Endometrial microvascular endothelial cells (primary cell): ENCODE results near the gene DAPK2. TPM values are rescaled to one million over a fixed set of nuclear protein-coding genes. Genes with fewer than 3 reads are reported as not detected.
"Not testable (repeated sequence)": the region's sequence is repeated elsewhere in the genome, so short reads cannot be mapped to it uniquely, and the experiment has no call there.

Experiments used
- in situ Hi-C: cut with HindIII; loops from 2 replicates; pipeline ENCODE4 v1.10.0; 2017; ENCODE audit warnings: low sequenced_read_pairs, low pct_unique_long_range_greater_than_20kb; ENCODE audit errors: inconsistent ontology term
- total RNA-seq: library from RNA; depleted of rRNA; stranded (reverse); fragments of >200 nt; gene quantifications from one replicate; pipeline ENCODE4 v1.2.3, GENCODE V29; 2015; ENCODE audit errors: inconsistent ontology term

The DAPK2 gene
- total RNA-seq, 1 donor from 2014 or later = 0.84 TPM

DNA sequence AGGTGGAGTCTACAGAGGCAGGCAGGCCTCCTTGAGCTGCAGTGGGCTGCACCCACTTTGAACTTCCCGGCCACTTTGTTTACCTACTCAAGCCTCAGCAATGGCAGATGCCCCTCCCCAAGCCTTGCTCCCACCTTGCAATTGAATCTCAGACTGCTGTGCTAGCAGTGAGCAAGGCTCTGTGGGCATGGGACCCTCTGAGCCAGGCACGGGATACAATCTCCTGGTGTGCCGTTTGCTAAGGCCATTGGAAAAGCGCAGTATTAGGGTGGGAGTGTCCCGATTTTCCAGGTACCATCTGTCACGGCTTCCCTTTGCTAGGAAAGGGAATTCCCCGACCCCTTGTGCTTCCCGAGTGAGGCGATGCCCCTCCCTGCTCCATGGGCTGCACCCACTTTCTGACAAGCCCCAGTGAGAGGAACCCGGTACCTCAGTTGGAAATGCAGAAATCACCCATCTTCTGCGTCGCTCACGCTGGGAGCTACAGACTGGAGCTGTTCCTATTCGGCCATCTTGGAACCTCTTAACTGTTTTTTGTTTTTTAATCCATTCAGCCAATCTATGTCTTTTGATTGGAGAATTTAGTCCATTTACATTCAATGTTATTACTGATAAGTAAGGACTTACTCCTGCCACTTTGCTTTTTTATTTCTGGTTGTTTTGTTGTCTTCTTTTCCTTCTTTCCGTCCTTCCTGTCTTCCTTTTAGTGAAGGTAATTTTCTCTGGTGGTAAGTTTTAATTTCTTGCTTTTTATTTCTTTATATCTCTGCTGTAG lies 83.2 kb downstream of the DAPK2 start:
- in situ Hi-C loops = not testable (repeated sequence)

- in situ Hi-C loops = no loop called here
These were observed 92.8 kb downstream of the DAPK2 start for GRCh38 chr15:63953524-63953923.

- in situ Hi-C loops = no loop called here
These were observed 95.3 kb downstream of the DAPK2 start for GRCh38 chr15:63950911-63951481.

- in situ Hi-C loops = no loop called here
These were observed 97.3 kb downstream of the DAPK2 start for GRCh38 chr15:63948971-63949370.

DNA sequence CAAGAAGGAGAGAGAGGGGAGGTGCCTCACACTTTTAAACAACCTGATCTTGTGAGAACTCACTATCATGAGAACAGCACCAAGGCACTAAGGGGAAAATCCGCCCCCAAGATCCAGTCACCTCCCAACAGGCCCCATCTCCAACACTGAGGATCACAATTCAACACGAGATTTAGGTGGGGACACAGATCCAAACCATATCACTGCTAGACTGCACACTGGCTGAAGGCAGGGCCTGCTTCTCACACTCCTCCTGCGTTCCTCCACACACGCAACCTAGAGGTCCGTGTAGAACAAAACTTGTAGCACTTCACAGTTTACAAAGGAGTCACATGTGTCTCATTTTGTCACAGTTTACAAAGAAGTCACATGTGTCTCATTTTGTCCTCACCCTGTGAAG lies 97.8 kb downstream of the DAPK2 start:
- in situ Hi-C loops = no loop called here

- in situ Hi-C loops = no loop called here
These were observed 99.1 kb downstream of the DAPK2 start for GRCh38 chr15:63947228-63947627.

- in situ Hi-C loops = no loop called here
These were observed 99.7 kb downstream of the DAPK2 start for GRCh38 chr15:63946524-63947065.

DNA sequence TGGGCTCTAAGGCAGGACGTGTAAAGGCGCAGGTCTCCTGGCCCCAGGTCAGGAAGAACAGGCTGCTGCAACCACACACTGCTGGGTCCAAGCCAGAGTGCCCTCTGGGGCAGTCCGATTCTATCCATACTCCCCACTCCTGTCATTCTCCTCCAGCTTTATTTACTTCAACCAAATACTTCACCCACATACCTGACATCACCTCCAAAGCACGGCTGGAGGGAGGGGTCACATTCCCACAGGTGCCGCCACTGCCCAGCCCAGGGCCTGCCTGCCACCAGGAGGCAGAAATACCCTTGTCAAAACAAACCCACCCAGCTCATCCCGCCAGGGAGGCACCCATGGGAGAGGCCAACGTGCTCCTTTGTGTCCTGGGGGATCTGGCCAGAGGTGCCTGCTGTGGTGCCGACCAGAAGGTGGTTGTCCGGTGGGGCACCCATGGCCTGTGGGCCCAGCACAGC lies 100.4 kb downstream of the DAPK2 start:
- in situ Hi-C loops = no loop called here

DNA sequence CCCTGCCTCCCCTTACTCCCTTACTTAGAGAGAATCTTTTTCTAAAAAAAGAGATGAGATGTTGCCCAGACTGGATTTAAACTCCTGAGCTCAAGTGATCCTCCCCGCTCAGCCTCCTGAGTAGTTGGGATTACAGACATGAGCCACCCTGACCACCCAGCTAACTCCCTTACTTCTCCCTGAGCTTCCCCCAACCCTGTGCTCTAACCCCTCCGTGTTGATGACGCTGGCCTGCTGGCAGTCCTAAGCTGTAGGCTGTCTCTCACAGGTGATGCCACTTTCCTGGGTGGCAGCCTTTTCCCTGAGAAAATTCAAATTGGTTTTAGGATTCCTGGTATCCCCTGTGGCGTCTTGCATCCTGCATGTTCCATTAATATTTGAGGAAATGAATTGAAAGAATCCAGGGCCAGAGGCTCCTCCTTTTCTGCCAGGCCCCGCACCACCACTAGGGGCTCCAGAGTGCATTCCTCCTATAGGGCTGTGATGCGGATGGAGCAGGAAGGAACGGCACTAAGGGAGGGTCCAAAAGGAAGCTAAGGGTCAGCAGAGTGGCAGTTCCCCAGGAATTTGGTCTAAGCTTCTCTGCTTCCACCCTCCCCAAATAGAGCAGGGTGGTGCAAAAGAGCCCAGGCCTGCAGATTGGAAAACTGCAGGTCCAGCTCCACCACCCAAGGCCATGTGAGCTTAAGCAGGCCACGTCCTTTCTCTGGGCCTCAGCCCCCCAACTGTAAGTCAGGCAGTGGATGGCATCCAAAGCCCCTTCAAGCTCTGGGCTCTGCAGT lies 101.1 kb downstream of the DAPK2 start:
- in situ Hi-C loops = no loop called here

GRCh38 chr15:63944681-63944955 lies 101.7 kb downstream of the DAPK2 start:
- in situ Hi-C loops = no loop called here

DNA sequence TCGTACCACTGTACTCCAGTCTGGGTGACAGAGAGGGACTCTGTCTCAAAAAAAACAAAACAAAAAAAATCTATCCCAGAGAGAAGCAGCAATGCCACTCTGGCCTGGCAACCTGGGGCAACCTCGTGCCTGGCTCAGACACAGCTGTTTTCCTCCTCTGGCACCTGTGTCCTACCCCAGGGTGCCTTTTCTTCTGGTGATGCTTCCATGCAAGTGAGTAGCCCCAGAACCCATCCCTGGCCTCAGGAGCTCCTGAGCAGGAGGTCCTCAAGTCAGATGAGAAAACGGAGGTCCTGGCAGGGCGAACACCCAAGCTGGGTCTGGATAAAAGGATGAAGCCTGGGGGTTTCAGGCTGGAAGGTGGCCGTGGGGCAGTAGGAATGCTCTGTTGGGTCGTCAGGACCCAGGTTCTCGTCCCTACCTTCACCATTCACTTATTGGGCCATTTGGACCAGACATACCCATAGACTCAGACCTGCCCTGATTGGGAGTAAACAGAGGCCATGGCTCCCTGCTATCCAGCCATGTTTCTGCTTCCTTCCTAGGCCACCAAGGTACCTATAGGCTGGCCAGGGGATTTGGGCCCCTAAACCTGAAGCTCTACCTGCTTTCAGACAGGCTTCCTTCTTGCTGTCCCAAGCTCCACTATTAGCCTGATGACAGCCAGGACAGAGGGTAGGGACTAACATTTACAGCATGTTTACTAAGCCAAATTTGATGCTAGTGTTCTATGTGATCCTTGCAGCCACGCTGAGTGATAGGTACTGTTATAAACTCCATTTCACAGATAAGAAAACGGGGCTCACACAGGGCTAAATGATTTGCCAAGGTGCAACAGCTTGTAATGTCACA lies 102.2 kb downstream of the DAPK2 start:
- in situ Hi-C loops = no loop called here

DNA sequence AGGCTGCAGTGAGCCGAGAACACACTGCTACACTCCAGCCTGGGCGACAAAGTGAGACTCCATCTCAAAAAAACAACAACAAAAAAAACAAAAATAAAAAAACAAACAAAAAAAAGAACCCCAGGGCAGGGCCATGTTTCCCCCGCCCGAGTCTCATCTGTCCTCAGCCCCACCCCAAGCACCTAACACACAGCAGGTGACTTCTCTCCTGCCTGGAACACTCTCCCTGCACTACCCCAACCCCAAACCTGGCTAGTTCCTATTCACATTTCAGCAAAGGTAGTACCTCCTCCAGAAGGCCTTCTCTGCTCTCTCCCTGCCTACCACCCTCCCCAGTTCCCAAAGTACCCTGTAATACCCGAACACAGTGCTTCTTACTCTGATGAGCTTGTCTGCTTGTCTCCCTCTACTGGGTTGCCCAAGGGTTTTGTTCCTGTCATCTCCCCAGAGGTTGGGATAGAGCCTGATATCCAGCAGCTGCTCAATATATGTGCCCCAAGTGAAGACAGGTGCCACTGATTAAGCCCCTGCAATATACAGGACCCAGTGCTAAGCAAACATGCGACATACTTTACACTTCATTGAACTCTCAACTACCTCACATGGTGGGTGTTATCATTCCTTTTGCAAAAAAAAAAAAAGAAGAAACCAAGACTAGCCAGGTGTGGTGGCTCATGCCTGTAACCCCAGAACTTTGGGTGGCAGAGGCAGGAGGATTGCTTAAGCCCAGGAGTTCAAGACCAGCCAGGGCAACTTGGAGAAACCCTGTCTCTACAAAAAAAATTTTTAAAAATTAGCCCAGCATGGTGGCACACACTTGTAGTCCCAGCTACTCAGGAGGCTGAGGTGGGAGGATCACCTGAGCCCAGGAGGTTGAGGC lies 103.6 kb downstream of the DAPK2 start:
- in situ Hi-C loops = no loop called here

DNA sequence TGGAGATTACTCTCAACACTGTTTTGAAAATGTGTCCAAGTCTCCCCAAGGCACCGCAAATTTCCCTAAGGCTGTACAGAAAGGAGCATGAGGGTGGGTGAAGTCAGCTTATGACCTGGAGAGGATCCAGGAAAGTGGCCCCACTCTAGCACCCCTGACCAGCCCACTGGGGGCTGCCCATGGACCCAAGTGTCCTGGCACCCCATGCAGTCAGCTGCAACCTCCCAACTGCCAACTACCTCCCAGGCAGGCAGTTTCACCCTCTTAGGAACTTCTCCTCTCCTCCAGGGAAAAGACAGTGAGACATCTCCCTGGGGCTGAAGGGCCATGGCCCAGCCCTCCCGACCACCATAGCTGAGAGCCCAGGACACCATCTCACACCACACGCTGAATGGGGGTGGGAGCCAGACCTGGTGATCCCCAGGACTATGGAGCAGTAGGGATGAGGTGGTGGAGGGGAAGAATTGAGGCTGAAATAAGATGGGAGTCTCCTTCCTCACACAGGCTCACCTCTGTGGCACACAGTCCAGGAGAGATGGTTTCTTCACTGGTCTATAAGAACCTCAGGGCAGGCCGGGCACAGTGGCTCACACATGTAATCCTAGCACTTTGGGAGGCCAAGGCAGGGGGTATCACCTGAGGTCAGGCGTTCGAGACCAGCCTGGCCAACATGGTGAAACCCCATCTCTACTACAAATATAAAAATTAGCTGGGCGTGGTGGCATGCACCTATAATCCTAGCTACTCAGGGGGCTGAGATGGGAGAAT lies 104.4 kb downstream of the DAPK2 start:
- in situ Hi-C loops = no loop called here

DNA sequence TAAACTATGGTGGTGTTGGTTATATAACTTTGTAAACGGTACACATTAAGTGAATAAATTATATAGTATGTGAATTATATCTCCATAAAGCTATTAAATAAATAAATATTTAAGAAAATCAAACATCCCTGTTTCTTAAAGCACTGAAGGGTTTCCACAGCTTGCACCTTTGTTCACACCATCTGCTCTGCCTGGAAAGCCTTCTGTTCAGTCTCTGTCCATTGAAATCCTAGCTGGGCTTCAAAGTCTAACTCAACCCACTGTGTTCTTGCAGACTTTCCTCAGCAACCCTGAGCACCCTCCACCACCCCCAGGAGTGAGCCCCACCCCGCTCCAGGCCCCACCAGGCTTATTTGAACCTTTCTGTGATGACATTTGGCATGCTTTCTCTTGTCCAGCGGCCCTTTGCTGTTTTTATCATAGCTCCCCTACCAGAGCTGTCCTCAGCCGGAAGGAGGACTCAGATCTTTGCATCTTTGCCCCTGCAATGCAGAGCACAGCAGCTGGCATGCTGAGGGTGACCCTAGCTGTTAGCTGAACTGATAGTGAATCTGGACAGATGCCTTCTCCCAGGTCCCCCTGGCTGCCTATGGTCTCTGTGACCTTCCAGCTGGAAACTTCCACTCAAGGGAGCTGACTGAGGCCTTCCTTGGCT lies 105.2 kb downstream of the DAPK2 start:
- in situ Hi-C loops = no loop called here

- in situ Hi-C loops = no loop called here
These were observed 106.7 kb downstream of the DAPK2 start for GRCh38 chr15:63939531-63940130.

- in situ Hi-C loops = no loop called here
These were observed 107.7 kb downstream of the DAPK2 start for GRCh38 chr15:63938486-63939061.
